ENCODE results near the gene RPS6KA3.

DNA sequence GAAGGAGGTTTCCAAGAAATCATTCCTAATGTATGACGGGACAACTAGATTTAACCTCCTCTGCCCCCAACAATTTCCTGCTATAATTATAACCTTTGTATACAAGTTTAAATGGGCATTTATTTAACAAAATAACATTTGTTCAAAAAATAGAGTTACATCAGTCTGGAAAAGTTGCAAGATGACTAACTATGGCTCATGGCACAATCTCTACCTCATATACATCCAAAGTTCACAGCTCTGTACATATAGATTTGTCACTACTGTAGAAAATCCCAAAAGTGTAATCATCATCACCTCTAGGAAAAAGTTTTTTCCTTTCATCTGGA lies 3.8 kb upstream of the RPS6KA3 start:
- TF ChIP-seq, protein P1, sequence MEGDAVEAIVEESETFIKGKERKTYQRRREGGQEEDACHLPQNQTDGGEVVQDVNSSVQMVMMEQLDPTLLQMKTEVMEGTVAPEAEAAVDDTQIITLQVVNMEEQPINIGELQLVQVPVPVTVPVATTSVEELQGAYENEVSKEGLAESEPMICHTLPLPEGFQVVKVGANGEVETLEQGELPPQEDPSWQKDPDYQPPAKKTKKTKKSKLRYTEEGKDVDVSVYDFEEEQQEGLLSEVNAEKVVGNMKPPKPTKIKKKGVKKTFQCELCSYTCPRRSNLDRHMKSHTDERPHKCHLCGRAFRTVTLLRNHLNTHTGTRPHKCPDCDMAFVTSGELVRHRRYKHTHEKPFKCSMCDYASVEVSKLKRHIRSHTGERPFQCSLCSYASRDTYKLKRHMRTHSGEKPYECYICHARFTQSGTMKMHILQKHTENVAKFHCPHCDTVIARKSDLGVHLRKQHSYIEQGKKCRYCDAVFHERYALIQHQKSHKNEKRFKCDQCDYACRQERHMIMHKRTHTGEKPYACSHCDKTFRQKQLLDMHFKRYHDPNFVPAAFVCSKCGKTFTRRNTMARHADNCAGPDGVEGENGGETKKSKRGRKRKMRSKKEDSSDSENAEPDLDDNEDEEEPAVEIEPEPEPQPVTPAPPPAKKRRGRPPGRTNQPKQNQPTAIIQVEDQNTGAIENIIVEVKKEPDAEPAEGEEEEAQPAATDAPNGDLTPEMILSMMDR (IDR thresholded peaks at IDR 0.05), result no peak
- TF ChIP-seq POLR2AphosphoS5 (IDR thresholded peaks at IDR 0.05; ENCODE audit: insufficient read depth in 1 of 2, low read depth in 1 of 2) (no peak), POLR2A (IDR thresholded peaks at IDR 0.05) (no peak)
